NOMO-1 treated with dmso at 0.1 percent for 144 hours (cell line): ENCODE measurements around the gene ZNF451.
"Not testable (repeated sequence)": the region's sequence is repeated elsewhere in the genome, so short reads cannot be mapped to it uniquely, and the experiment has no call there.

Experiments used
- DNase-seq: peaks from one replicate; lab custom pipeline; 2025; ENCODE audit not compliant: unreplicated experiment; lab: John Stamatoyannopoulos, UW

Gene ZNF451

DNA sequence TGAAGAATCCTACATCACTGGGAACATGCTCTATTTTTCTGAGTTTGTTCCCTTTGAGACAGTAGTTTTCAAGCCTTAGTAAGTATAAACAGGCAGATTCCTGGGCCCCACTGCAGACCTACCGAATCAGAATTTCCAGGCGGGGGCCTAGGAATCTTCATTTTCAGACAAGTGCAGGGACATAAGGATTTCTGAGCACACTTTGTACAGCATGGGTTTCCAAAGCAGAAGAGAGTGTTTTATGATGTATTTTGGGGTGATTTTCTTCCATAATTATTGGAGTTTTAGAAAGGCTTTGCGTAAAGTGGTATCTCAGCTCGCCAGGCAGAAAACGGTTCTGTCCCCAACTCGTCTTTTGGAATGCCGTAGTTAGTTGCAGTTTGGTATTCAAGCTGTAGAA lies 1.4 kb downstream of the ZNF451 start:
- not testable (repeated sequence) for DNase-seq

GRCh38 chr6:57094689-57095088 lies 4.7 kb downstream of the ZNF451 start:
- no peak for DNase-seq

- no peak for DNase-seq
Observed at GRCh38 chr6:57097596-57097995, 7.6 kb downstream of the ZNF451 start.

DNA sequence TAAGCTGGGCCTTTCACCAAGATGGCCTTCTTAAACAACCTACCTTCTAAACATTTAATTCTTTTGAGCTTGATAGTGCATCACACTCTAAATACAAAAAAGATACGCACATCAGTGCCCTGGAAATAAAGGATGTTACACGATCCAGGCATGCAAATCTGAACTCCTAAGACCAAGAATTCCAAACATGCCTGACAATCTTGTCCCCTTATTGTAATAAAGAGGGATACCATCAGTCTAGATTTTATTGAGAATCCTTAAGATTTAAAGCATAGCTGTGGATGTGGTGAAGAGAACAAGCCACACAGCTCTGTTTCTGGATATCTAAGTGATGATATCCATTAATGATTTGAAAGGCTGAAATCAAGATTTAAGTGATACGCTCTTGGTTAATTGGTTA lies 13.0 kb downstream of the ZNF451 start:
- DNase-seq: no peak

GRCh38 chr6:57104336-57104735 lies 14.3 kb downstream of the ZNF451 start:
- DNase-seq: peak; percentile 53

DNA sequence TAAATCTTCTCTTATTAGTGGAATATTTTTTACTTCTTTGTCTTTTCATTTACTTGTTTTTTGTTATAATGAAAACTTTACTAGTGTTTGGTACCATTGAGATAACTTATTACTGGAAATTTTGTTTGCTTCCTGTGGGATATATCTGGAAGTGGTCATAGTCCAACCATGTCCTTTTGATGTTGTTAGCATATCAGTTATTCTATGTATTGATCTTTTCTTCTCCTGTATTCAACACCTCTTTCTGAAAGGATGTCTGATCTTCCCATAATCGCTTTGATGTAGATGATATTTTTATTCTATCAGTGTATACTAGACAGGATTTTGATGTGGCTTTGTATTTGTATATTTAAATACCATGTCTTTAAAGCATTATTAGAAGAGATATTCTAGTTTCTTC lies 17.0 kb downstream of the ZNF451 start:
- DNase-seq: no peak

- DNase-seq: peak; percentile 45
Observed at GRCh38 chr6:57108691-57109090, 18.7 kb downstream of the ZNF451 start.

DNA sequence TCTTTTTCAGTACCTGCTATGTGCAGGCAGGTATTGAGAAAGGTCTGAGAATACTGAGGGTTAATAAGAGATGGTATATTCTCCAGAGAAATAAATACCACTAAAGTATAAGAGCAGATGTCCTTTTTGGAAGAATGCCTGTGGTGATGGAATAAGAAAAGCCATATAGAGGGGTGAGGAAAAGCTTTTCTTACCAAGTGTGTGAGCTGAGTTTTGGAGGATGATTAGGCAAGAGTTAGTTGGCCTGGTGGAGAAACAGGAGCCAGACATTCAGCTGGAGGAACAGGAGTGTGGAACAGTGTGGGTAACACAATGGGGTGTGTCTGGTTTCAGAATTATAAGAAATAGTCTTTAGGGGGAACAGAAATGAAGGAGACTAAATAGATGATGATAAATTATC lies 19.9 kb downstream of the ZNF451 start:
- no peak for DNase-seq

- no peak for DNase-seq
Observed at GRCh38 chr6:57113105-57113504, 23.1 kb downstream of the ZNF451 start.

GRCh38 chr6:57116776-57117175 lies 26.8 kb downstream of the ZNF451 start:
- no peak for DNase-seq

GRCh38 chr6:57117796-57118195 lies 27.8 kb downstream of the ZNF451 start:
- DNase-seq: no peak

DNA sequence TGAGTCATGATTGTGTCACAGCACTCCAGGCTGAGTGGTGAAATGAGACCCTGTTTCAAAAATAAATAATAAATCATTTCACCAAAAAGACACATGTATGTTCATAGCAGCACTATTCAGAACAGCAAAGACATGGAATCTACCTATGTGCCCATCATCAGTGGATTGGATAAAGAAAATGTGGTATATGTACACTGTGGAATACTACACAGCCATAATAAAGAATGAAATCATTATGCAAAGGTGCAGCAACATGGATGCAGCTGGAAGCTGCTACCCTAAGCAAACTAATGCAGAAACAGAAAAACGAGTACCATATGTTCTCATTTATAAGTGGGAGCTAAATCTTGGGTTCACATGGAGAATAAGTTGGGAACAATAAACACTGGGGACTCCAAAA lies 33.1 kb downstream of the ZNF451 start:
- DNase-seq: no peak

DNA sequence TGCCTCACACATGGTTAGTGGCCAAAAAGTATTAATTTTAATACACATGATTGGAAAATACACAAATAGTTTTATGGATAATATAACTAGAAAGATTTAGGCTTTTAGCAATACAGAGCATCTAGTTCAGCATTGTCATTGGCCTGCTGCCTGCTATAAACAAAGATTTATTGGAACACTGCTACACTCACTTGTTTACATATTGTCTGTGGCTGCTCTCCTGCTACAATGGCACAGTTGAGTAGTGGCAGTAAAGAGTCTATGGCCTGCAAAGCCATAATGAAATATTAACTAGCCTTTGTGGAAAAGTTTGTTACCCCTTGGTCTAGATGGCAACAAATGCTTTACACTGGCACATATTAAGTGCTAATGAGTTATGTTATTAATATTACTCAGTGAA lies 37.8 kb downstream of the ZNF451 start:
- DNase-seq: no peak

GRCh38 chr6:57130661-57131177 lies 40.7 kb downstream of the ZNF451 start:
- no peak for DNase-seq

DNA sequence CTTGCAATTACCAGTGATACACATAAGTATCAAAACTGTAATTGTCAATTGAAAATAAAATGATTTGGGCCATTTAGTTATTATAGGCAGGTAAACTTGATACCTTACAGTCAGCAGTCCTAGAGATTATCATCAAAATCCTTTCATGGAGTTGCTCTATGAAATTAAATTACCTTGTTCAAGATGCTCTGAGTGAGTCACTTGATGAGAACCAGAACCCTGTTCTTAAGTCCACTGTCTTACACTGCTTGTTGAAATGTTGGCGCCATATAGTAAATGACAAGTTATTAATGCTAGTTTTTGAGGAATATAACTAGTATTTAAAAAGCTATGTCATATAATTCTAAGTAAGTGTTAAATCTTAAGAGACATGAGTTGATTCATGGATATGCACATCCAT lies 45.0 kb downstream of the ZNF451 start:
- no peak for DNase-seq

GRCh38 chr6:57135885-57136284 lies 45.9 kb downstream of the ZNF451 start:
- no peak for DNase-seq

DNA sequence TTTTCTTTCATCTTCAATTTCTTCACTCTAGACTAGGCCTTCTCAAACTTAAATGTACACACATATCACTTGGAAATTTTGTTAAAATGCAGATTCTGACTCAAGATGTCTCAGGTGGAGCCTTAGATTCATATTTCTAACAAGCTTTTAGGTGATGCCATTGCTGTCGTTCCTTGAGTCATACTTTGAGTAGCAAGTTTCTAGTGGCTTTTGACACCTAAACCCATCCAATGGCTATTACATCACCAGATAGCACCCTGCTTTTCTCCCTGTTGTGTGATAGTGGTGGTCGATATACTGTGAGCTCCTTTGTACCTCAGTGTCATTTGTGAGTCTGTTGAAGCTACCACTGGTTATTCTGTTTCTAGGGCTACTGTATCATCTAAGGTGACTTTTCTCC lies 47.4 kb downstream of the ZNF451 start:
- DNase-seq: no peak

GRCh38 chr6:57138026-57138425 lies 48.0 kb downstream of the ZNF451 start:
- DNase-seq: no peak

DNA sequence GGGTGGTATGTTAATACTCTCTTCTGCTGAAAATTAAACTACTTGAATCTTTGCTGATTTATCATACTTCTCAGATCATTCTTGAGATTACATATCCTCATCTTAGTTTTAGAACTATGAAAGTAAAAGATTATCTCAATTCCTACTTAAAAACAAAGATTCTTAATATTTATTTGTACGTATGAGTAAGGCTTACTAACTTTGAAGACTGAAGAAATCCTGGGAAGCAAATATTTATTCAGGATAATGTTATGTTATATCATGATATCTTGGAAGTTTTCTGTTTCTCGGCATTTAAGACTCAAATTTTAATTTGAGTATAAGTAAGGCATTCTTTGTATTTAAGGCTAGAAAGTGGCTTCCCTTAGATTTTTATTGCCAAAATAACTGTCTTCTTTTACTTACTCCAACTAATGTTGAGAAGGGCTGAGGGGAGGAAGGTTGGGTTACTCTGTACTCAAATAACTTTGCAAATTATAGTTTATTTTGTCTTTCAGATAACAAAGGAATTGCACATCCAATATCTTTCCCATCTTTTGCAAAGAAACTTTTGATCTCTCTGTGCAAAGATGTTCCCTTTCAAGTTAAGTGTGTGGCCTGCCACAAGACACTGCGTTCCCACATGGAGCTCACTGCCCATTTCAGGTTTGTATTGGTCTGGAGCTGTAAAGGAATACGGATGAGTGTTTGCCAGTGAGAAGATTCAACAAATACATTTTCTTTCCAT lies 51.6 kb downstream of the ZNF451 start:
- no peak for DNase-seq

GRCh38 chr6:57142178-57142525 lies 52.2 kb downstream of the ZNF451 start:
- DNase-seq: no peak

DNA sequence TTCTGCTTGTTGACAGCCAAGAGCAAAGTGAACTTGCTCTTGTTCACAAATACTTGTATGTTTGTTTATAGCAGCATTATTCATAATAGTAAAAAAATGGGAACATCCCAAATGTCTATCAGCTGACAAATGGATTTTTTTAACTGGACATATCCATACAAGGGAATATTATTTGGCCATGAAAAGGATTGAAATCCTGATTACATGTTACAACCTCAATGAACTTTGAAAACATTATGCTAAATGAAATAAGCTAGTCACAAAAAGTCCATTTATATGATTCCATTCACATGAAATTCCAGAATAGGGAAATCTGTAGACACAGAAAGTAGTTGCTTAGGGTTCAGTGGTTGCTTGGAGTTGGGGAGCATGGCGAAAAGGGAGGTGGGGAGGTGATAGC lies 53.7 kb downstream of the ZNF451 start:
- DNase-seq: no peak

DNA sequence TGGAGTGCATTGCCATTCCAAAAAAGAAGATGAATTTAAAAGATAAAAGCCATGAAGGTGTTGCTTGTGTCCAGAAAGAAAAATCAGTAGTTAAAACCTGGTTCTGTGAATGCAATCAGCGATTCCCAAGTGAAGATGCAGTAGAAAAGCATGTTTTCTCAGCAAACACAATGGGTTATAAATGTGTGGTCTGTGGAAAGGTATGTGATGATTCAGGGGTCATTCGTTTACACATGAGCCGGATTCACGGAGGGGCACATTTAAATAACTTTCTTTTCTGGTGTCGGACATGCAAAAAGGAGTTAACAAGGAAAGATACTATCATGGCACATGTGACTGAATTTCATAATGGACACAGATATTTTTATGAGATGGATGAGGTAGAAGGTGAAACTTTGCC lies 57.4 kb downstream of the ZNF451 start:
- DNase-seq: no peak
